GM20431 (cell line): Measurements from ENCODE around the gene CREB3L2.

Experiments
- in situ Hi-C: fragments of 300-500 bp; cut with MseI, MboI; formaldehyde crosslinking; loops from one replicate; pipeline ENCODE4 v1.15.0; 2020; ENCODE audit warnings: low sequenced_read_pairs; ENCODE audit not compliant: unreplicated experiment

Gene CREB3L2

DNA sequence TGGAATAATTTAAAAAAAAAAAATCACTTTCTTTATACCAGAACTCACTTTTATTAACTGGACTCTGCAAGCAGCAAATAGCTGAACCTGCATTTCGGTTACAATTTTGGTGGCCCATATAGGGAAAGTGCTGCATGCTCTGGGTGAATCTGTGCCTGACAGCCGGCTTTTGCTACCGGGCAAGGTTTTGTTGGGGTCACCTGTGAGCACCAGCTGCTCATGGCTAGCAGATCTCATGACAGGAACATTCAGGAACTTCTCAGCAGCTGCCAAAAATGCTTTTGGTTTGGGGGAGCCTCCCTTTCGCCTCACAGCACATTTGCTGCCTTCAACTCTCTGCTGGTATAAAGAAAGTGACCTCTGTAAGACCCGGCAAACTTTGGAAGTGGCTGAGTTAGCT lies 13.2 kb upstream of the CREB3L2 start:
- in situ Hi-C loops: loop anchor here (25.0 kb wide), 1 partner anchor 378 kb away; no protein-coding TSS in a partner anchor

GRCh38 chr7:138014686-138015085 lies 12.8 kb upstream of the CREB3L2 start:
- in situ Hi-C loops: loop anchor here (25.0 kb wide), 1 partner anchor 377 kb away; no protein-coding TSS in a partner anchor

DNA sequence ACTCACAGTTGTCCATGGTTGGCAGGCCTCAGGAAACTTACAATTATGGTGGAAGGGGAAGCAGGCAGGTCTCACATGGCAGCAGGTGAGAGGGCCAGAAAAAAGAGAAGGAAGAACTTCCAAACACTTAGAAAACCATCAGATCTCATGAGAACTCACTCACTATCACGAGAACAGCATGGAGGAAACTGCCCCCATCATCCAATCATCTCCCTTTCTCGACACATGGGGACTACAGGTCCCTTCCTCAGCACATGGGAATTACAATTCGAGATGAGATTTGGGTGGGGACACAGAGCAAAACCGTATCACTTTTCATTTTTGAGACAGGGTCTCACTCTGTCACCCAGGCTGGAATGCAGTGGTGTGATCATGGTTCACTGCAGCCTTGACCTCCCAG lies 12.3 kb upstream of the CREB3L2 start:
- in situ Hi-C loops: loop anchor here (25.0 kb wide), 1 partner anchor 377 kb away; no protein-coding TSS in a partner anchor

DNA sequence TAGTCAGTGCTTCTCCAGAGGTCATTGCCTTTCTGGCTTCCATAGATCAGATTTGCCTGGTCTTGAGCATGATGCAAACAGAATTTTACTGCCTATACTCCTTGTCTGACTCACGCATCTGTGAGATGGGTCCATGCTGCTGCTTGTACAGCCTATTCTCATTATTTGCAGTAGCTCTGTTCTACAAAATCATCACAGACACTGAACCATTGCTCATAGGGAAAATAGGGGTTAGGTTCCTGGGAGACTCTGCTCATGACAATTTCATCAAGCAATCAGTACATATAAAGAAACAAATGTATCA lies 7.4 kb upstream of the CREB3L2 start:
- in situ Hi-C loops: loop anchor here (5.0 to 25.0 kb wide), 2 partner anchors 102 to 372 kb away; no protein-coding TSS in a partner anchor

DNA sequence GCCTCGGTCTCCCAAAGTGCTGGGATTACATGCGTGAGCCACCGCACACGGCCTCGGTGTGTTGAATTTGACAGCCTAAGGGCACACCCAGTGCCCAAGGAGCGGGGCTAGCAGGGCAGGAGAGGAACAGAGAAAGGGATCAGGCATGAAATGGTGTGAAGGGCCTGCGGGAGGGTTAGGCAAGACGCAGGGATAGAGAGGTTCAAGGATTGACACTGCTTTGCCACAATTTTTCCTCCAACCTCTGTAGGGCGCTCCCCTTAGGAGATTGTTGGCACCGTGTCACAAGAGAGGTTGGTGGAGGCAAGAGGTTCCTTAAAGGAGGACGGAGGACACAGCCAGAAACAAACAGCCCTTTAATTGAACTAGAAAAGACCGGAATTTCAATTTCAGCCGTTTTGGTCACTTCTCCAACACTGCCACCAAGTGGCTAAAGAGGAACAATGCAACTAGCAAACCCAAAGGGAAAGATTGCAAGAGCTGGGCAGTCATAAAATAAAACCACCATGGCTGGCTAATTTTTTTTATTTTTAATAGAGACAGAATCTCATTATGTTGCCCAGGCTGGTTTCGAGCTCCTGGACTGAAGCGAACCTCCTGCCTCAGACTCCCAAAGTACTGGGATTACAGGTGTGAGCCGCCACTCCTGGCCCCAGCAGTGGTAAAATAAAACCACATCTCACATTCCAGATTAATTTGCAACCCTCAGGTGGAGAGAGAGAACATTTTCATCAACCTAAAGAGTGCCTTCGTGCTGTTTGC lies 6.9 kb upstream of the CREB3L2 start:
- in situ Hi-C loops: loop anchor here (5.0 to 25.0 kb wide), 2 partner anchors 101 to 371 kb away; no protein-coding TSS in a partner anchor

GRCh38 chr7:138008019-138008587 lies 6.2 kb upstream of the CREB3L2 start:
- in situ Hi-C loops: loop anchor here (5.0 to 25.0 kb wide), 2 partner anchors 101 to 371 kb away; no protein-coding TSS in a partner anchor

DNA sequence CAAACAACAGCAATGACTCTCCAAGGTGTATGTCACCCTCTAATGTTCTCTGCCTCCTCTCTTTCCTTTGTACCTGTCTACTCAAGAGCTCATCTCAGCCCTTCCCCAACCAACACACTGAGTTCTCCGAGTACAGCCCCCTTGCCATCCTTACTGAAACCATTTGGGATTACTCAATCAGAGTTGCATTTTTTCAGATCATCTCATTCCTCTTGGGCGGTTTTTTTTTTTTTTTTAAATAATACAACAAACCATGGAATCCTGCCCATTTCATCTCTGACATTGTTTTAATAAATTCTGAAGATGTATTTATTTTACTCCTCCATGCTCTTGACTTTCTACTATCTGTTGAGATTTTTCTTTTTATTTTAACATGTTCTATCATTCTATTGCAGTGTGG lies 4.2 kb upstream of the CREB3L2 start:
- in situ Hi-C loops: loop anchor here (5.0 to 25.0 kb wide), 2 partner anchors 99 to 369 kb away; no protein-coding TSS in a partner anchor

DNA sequence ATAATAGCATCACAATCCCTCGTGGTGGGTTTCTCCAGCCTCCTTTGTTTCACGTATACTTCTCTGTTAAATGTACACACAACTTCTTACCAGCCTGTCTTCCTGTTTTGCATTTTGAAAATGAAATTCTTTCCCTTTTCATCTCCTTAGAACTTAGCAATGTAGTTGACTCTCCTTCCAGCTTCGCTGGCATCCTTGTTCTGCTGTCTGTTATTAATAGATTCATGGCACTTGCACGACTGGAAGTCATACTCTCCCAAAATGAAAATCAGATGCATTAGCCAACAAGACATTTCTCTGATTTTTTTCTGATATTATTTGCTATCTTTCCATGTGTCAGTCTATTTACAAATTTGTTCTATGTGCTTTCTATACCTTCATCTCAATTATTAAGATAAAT lies 3.0 kb upstream of the CREB3L2 start:
- in situ Hi-C loops: loop anchor here (5.0 to 25.0 kb wide), 2 partner anchors 98 to 368 kb away; no protein-coding TSS in a partner anchor

GRCh38 chr7:138004046-138004445 lies 2.2 kb upstream of the CREB3L2 start:
- in situ Hi-C loops: loop anchor here (25.0 kb wide), 1 partner anchor 367 kb away; no protein-coding TSS in a partner anchor

DNA sequence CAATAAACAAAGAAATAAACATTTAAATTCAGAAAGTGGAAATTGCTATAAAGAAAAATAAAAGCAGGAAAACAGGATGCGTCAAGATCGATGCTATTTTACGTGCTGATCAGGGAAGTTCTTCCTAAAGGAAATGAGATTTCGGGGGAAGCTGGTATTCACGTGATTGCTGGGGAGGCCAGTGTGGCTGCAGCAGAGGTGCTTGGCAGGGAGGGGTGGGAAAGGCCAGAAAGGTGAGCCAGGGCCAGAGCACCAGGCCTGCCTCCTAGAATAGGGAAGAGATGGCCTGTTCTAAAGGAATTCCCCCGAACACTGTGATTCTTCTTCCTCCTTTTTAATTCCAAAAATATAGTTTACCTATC lies 923 bp upstream of the CREB3L2 start:
- in situ Hi-C loops: loop anchor here (25.0 kb wide), 1 partner anchor 366 kb away; no protein-coding TSS in a partner anchor

DNA sequence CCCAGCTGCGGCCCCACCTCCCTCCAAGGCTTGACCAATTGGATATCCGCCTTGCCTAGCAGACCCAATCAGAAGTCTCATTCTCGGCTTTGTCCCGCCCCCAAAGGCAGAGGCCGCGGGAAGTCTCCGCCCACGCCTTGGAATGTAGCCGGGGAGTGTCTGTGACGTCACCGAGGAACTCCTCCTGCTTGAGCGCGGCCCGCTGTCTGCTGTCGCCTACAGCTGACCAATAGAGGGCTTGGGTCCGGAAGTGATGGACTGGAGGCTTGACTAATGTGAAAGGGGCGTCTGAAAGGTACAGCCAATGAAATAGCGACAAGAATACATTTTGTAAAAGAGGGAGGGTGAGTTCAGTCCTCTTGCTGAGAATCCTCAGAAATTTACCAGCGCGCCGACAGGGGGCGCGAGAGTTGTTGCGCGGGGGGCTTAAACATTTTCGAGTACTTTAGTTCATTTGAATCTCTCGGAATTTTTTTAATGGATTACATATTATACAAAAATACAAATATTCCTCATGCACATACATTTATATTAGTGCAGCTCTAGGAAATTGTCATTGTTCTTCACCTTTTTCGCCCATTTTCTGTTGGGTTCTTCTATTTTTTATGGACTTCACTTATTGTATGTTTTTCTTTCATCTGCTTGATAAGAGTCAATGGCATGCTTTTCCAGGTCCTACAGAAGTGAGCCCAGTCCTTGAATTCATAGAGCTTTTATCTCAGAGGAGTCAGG lies 376 bp upstream of the CREB3L2 start:
- in situ Hi-C loops: loop anchor here (25.0 kb wide), 1 partner anchor 365 kb away; no protein-coding TSS in a partner anchor

GRCh38 chr7:138000081-138000701 lies 1.7 kb downstream of the CREB3L2 start:
- in situ Hi-C loops: loop anchor here (25.0 kb wide), 1 partner anchor 363 kb away; no protein-coding TSS in a partner anchor

GRCh38 chr7:137999496-138000080 lies 2.3 kb downstream of the CREB3L2 start:
- in situ Hi-C loops: loop anchor here (25.0 kb wide), 1 partner anchor 362 kb away; no protein-coding TSS in a partner anchor

GRCh38 chr7:137998250-137998649 lies 3.6 kb downstream of the CREB3L2 start:
- in situ Hi-C loops: no loop called here

DNA sequence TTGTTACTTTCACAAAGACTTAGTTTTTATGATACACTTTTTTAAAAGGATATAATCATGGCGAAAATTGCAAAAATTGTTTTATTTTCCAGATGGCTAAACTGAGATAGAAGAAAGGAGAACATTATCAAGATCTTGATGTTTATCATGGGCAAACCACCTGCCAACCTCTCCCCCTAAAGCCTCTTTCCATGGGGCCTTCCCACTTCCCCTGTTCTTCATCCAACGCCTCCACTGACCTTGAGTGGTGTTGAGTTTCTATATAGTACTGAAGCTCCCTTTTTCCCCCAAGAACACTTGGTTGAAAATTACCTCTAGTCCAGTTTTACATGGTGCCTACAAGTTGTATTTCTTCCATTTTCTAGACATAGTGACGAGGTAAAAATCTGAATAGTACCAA lies 5.0 kb downstream of the CREB3L2 start:
- in situ Hi-C loops: no loop called here

DNA sequence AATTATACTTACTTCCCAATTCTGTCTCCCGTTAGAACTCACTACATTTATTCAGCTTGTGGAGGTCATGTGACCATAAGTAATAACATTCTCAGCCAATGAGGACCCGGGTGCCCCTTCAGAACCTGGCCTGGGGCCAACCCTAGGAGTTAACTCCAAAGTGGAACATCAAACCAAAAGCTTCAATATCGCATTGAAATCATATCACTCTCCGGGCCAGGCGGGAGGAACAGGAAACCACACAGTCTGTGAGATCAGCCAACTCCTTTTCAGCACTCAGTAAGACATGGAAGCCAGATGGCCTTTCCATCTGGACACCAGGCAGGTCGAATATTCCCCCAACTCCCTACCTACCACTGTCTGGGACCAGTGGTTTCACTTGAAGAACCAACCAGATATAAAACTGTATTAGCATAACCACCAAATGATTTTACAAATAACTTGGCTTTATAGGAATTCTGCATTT lies 5.5 kb downstream of the CREB3L2 start:
- in situ Hi-C loops: no loop called here

DNA sequence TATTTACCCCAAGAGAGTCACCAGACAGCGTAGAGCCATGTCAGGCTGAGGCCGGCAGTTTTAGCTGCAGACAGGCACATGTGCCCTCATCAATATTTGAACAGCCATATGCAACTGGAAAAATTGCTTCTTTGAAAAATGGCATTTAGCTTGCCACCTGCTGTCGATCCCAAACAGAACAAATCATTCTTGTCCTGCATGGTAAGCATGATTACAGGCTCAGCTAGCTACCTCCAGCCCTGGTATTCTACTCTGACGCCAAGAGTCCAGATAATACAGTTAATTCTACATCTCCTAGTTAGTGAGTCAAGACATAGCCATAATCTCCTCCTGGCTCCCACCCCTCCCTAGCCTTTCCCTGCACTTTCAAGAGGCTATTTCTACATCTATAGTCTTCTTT lies 7.7 kb downstream of the CREB3L2 start:
- in situ Hi-C loops: no loop called here

- in situ Hi-C loops: no loop called here
Measured at GRCh38 chr7:137993395-137993743, 8.5 kb downstream of the CREB3L2 start.

DNA sequence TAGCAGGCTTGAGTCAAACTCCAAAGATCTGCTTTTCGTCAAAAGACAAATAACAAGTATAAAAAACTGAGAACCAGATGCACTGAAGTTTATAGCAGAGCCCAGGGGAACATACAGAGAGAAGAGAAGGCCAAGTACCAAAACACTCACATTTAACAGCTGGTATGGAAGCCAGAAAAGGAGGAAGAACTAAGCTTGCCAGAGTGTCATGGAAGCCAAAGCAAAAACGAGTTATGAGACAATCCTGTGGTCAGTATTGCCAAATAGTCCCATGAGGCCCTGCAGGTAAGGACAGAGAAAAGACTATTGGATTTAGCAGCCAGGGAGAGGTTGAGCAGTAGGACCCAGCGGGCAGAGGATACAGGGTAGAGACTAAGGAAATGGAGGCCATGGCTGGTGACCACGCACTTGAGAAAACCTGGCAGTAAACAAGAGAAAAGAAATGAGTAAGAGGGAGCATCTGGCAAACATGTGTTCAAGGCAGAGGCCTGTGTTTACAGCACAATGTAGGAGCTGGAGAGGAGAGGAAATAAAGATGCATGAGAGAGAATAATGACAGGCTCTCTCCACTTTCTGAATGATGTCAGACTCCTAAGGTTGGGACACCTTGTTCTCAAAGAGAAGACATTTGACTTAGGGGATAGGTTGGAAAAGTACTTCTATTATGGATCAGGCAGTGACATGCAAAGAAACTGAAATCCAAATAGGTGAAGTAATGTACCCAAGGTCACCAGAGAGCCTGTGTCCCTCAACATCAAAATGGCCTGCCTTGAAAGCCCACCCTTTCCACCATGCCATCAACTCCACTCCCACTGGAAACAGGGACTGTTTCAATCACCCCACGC lies 9.1 kb downstream of the CREB3L2 start:
- in situ Hi-C loops: no loop called here
